HG03159 (cell line): ENCODE results near the gene CCDC32.
A peak's percentile ranks its signal among the peaks of the same experiment; 100 is the strongest.

Experiments
- ATAC-seq: cut with Tn5 transposase; IDR thresholded peaks from one replicate; pipeline ENCODE4 v1.9.1; 2021; ENCODE audit warnings: mild to moderate bottlenecking, moderate library complexity; ENCODE audit not compliant: unreplicated experiment

CCDC32 gene

DNA sequence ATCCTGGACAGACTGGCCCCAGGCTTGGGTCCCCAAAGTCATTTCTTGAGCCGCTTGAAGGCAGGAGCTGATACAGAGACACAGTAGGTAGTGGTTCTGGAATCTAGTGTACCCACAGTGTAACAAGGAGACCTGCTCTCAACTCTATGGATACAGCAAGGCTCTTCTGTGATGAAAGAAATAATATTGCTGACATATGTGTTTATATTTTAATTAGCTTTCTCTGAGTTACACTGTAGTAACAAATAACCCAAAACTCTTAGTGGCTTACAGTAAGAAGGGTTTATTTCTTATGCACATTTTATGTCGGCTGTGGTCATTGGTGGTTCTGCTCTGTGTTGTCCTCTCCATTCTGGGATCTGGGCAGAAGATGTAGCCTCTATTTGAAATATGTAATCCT lies 48.5 kb downstream of the CCDC32 start:
- ATAC-seq: no peak

DNA sequence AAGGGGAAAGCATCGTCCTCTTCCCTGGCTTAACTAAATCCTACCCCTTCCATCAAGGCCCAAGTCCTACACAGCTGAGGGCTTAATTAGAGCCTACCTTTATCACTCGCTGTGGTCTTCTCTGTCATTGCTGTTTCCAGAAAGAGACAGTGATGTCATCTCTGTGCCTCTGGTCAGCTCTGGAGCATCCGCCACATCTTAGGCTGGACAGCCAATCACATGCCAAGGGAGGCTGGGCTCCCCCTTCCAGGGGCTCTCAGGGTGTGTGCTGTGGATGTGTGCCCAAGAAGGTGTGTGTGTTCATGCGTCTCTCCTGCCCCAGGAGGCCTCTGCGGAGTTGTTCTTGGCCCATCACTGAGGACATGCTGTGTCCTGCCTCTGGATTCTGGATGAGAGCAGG lies 51.2 kb downstream of the CCDC32 start:
- no peak for ATAC-seq

DNA sequence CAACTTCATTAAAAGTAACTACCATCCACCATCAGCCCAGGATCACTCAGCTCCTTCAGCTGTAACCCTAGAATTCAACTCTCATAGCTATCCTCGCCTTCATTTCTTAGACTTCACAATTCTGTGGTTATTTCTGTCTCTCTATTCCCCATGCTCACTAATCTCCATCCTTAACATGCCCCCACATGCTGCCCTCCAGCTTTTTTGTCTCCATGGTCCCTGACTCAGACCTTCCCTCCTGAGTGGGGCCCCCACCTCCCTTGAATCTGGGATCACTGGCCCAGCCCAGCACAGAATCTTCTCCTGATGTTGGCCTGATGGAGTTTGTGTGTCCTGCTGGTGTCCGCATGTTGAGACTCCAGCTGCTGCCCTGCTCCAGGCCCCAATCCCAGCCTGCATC lies 52.4 kb downstream of the CCDC32 start:
- no peak for ATAC-seq

DNA sequence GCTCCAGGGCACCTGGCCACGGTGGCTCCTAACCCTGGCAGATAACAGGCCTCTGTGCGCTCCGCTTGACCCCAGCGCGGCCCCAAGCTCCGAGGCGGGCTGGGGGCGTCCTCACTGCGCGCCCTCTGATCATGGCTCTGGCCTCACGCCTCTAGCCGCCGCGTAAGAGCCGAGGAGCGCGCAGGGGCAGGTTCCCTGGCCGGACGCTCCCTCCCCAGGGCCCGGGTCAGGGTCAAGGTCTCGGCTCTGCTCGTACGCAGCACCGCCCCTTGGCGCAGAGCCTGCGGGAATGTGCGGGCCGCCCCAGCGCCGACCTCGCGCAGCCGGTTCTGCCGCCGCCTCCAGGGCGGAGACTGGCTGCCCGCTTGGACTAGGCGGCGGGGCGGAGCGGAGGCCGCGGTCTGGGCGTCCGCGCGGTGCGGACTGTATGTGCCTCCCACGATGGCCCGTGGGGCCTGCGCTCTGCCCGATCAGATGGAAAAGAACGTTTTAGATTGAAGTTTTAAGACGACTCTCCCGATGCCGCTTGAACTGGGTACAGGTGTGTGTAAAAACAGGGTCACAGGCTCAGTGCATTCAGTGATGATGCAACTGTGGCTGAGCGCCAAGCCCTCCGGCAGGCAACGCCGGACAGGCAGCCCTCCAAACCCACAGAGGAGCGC lies 53.2 kb downstream of the CCDC32 start:
- ATAC-seq: peak; percentile 47

DNA sequence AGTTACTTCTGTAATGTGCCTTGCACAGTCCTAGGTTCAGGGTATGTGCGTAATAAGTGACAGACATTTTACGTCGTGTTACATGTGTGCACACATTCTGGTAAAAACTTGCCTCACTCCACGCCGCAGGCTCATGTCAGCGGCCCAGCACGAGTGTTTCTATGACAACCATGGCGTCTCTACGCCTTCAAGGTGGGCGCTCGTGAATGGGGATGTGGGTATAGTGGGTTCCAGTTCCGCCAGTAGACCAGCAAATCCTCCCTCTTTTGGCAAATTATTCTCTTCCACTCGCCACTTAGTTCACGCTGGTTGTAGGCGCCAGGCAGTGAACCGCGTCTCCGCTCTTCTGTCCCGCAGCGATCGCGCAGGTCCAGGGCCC lies 53.8 kb downstream of the CCDC32 start:
- ATAC-seq: peak; percentile 41

DNA sequence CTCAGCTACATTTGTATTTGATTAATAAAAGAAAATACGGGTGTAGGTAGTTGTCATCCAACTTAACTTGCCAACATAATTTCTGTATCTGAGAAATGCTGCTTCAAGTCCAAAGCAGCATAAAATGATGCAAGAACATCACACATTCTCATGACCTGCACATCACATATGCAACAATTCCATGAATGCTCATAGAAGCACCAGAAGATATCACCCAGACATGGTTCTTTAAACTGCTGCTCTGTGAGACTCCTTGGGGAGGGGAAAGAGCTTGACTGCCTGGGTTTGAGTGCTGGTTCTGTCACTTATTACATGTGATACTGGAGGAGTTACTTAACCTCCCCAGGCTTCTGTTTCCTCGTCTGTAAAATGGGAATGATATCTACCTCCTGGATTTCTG lies 54.6 kb downstream of the CCDC32 start:
- no peak for ATAC-seq

DNA sequence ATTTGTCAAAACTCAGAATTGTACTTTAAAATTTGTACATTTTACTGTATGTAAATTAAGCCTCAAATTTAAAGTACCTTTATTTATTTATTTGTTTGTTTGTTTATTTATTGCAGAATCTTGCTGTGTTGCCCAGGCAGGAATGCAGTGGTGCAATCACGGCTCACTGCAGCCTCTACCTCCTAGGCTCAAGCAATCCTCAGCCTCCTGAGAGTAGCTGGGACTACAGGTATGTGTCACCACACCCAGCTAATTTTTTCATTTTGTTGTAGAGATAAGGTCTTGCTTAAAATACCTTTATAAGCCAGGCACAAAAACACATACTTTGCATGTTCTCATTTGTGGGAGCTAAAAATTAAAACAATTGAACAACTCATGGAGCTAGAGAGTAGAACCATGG lies 56.6 kb downstream of the CCDC32 start:
- no peak for ATAC-seq

DNA sequence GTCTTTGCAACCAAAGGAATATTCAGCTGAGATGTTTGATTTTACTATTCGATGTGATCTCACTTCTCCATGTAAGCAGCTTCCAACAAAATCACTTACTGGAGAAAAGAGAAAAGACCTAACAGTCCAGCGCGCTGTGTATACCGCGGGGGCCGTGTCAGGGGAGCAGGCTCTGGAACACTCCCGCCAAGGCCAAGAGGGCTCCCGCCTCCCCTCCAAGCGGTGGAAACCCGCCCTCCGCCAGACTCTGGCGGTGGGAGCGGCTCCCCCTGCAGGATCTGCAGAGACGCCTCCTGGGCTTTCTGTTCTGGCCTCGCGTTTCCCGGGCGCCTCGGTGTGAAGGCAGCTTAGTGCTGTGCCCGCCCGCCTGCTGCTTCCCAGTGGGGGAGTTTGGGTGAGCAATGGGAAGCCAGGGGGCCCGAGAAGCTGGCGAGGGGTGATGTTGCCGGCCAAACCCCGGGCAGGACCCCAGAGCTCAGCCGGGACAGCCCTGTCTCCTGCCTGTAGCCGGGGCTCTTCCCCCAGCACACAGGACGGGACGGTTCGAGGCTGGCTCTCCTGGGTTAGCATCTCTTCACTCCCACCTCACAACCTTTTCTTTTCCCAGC lies 57.8 kb downstream of the CCDC32 start:
- no peak for ATAC-seq
